CD4-positive, alpha-beta T cell treated with Interleukin-2 at 100 ng/mL for 4 hours (primary cell): ENCODE measurements around the gene AKAP5.

Experiments
- DNase-seq: peaks from one replicate; pipeline ENCODE4 v3.0.0-alpha.2; 2020; ENCODE audit warnings: low spot score

AKAP5 gene

DNA sequence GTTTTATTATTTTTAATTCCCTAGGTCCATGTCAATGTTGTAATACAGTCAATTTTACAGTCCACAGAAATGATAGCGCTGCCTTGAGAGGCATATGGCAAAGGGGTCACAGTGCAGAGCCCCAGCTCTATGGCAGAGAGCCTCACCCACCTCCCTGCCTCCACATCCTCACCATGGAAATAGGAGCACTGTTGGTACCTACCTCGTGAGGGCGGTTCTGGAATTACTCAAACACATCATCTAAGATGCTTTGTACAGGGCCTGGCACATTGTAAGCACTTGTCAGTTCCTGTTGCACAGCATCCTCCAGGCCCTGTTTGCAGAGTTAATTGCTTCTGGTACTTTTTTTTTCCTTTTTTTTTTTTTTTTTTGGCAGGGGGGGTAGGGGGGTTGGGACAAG is 4.1 kb upstream of the AKAP5 start:
- no peak for DNase-seq

DNA sequence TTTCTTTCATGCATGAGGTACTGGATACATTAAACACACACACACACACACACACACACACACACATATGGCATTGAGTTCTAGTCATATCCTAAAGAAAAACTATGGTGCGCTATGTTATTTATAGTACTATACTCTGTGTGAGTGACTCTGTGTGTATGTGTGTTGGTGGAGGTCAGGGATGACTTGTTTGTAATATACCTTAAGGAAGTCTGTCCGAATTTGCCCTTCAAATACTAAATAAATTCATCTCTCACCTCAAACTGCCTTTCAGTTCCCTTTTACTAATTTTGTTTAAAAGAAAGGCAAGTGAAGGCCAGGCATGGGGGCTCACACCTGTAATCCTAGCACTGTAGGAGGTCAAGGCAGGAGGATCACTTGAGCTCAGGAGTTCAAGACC is 2.1 kb upstream of the AKAP5 start:
- no peak for DNase-seq

DNA sequence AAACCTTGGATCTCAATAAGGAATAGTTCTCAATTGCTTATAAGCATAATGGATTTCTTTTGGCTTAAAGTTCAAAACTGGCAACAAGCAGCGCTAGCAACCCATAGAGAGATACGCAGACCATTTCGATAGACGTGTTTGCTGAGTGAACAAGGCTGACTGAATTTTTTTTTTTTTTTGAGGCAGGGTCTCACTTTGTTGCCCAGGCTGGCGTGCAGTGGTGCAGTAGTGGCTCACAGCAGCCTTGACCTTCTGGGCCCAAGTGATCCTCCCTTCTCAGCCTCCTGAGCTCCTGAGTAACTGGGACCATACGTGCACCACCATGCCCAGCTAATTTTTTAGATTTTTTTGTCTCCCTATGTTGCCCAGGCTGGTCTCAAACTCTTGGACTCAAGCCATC is 1.4 kb upstream of the AKAP5 start:
- DNase-seq, result no peak

DNA sequence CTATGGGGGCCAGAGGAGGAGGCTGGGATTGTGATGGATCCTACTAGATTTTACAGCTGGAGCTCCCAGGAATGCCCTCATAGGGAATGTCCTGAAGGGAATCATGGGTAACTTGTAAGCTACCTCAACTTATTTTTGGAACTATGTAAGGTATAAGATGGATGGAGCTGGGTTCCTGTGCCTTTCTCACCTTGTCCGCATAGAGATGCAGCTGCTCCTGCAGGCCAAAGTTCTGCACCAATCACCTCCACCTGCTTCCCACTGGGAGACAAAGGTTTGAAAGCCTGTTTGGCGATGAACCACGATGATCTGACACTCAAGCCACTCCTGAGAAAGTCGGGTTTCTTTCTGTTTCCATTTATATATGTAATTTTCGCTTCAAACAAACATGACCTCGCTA is 648 bp upstream of the AKAP5 start:
- no peak for DNase-seq

DNA sequence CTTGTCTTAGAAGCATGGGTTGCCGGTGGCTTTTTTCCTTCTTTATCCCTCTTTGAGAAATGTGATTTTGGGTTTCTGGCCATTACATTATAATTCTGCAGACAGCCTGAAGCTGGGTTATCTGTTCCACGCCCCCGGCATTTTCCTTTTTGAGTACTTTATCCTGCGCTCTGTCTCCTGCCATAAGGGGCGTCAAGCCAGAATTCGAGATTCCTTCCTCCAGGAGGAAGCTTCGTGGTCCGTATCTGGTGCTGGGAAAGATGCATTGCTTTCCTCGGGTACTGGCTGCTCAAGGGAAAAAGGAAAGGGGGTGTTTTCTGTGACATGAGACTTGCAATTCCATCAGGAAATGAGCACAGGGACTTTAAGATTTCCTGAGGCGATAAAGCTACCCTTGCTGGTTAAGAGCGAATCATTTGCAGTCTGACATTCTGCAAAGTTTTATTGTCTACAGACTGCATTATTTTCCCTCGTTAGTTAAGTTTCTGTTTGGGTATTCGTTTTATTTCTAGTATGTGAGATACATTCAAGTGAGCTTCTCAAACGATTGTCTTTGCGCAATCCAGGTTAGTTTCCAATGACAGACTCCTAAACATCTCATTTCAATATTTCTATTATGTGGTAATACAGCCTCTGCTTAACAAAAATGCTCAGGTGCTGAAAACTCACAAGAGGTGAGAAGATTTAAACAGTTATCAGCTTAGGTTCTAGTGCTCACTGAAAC is 694 bp downstream of the AKAP5 start:
- no peak for DNase-seq

DNA sequence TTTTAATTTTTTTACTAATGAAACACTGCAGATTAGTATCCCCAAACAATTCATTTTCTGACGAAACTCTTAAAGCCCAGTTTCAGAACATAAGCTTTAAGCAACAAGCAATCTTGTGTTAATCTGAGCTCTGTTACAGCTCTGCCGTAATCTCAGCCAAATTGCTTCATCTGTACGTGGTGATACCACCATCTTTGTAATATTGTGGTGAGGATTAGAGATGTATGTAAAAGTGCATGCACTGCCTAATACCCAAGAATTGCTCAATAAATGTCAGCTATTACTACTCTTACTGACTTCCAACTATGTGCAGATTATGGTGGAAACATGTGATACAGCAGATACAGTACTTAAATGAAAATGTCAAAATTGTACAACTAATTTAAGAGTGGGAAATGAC is 1.8 kb downstream of the AKAP5 start:
- DNase-seq, result no peak

DNA sequence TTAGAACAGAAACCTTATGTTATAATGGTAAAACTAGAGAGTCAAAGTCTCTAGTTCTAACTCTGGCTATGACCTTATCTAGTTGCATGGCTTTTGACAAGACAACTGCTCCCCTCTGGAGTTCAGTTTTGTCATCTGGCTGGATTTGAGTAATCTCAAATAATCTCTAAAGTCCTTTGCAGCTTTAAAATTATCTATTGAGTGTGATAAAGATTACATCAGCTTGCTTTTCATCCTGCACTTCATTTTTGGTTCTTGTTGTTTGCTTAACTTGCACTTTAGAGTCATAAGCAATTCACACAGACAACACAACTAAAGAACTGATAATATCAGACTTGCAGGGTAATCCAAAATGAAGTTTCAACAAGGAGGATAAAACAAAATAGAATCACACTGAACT is 2.3 kb downstream of the AKAP5 start:
- DNase-seq, result no peak

DNA sequence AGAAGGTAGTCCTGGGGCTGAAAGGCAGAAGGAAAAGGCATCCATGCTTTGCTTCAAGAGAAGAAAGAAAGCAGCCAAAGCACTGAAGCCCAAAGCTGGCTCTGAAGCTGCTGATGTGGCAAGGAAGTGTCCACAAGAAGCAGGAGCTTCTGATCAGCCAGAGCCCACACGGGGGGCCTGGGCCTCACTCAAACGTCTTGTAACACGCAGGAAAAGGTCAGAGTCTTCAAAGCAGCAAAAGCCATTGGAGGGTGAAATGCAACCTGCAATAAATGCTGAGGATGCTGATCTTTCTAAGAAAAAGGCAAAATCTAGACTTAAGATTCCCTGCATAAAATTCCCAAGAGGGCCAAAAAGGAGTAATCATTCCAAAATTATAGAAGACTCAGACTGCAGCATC is 3.2 kb downstream of the AKAP5 start:
- DNase-seq, result no peak

DNA sequence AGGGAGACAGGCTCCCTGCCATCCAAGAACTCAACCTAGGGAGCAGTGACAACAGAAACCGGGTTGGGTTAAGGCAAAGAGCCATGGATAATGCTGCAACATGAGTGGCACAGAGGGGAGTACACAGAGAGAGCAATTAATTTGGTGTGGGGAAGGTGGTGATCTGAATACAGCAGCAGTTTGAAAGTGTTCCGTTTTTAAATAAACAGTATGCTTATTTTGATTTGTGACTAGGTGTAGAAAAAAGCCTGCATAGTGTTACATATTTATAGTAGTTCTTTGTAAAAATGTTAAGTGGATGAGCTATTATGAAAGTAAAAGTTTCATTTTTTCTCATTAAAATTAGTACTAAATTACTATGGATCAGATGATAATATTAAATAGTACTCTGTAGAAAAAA is 8.7 kb downstream of the AKAP5 start:
- no peak for DNase-seq

DNA sequence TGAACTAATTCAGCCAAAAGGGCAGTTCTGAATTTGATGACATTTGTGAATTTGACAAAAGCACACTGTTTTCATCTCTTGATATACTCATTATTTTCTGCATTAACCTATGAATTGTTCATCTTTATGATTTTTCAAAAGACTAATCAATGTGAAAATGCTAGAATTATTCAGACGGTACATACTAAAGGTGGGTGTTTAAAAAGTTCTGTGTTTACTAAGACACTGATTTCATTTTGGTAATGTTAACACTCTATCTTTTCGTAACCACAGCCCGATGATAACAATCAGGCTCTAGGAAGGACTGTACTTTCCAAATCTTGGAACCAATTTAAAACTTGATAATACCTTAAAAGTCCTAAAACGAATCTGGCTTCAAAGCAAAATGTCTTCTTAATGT is 9.4 kb downstream of the AKAP5 start:
- DNase-seq, result no peak

DNA sequence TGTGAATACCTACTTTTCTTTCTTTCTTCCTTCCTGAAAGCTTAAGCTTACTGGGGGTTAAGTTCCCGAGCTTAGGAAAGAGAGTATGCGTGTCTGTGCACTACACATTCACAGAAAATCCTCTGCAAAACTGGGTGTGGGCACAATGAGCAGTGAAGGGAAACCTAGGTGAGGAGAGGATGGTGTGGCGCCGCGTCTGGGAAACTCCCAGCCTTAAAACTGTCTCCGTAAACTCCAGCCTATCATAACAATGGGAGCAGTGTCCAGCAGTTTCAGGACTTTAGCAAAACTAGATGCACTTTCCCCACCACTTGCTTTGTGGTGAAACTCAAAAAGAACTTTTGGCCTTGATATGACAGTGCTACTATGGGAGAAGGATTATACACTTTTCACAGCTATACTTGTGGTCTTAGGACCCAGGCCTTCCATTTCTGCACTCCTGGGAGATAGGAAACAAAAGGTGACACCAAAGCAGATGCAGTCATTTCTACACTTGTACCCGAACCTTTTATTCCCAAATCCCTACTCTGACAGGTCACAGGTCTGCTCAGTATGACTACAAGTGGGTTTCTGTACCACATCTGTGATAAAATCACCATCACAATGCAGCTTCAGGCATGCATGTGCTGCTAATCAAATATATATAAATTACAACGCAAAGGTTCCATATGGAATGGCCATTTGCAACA is 10.4 kb downstream of the AKAP5 start:
- no peak for DNase-seq

DNA sequence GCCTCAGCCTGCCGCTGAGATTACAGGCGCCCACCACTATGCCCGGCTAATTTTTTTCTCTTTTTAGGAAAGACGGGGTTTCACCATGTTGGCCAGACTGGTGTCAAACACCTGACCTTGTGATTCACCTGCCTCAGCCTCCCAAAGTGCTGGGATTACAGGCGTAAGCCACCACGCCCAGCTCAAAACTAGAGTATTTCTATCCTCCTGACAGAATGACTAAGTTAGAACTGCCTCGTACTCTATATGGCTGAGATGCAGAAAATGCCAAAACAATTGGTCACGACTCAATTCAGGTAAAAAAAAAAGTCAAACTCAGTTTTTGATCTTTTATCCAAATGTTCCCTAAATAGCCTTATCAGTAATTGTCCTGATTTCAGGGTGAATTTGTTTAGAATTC is 11.1 kb downstream of the AKAP5 start:
- DNase-seq, result no peak

DNA sequence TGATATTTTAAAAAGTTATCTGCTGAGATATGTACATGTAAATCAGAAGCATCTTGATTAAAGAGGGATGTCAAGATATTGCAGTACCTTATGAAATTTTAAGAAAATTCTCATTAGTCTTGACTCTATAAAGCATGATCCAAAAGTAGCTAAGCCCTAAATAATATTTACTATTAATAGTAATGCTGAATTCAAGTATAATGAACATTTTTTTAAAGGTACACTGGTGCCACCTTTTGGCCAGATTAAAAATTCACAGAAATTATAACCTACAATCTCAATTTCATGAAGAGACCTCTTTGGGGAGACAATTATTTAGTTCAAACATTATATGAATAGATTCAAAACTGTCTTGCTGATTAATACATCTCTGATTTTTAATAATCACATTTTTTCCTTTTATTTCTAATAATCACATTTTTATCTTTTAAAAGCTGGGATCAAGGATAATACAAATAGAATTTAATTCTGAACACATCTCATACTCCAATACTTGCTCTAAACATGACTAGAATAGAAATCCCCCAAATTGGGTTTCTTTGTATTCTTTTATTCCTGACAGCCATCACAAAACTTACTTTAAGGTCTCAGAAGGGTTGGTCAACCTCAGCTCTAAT is 13.4 kb downstream of the AKAP5 start:
- DNase-seq, result peak; percentile 62

DNA sequence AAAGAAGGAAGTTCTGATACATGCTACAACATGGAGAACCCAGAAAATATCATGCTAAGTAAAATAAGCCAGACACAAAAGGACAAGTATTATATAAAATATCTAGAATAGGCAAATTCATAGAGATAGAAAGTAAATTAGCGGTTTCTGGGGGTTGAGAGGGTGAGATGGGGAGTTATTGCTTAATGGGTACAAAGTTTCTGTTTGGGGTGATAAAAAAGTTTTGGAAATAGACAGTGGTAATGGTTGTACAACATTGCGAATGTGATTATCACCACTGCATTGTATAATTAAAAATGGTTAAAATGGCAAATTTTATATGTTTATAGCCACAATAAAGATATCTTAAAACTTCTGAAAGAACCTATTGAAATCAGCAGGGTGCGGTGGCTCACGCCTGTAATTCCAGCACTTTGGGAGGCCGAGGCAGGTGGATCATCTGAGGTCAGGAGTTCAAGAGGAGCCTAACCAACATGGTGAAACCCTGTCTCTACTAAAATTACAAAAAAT is 23.3 kb downstream of the AKAP5 start:
- no peak for DNase-seq

DNA sequence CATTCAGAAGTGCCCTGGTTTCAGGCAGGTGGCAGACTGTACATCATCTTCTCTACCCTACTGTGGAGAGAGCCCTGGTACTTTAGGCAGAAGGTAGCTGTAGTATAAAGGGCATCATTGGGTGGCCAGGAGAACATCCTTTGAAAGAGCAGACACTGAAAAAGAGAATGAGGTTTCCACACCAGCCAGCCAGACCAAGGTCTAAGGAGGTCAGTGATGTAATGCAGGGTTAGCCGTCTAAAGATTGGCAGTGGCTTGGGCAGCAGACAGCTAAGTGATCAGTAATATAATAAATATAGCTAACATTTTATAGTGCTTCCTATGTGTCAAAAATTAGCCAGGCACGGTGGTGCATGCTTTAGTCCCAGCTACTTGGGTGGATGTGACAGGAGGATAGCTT is 26.3 kb downstream of the AKAP5 start:
- no peak for DNase-seq

DNA sequence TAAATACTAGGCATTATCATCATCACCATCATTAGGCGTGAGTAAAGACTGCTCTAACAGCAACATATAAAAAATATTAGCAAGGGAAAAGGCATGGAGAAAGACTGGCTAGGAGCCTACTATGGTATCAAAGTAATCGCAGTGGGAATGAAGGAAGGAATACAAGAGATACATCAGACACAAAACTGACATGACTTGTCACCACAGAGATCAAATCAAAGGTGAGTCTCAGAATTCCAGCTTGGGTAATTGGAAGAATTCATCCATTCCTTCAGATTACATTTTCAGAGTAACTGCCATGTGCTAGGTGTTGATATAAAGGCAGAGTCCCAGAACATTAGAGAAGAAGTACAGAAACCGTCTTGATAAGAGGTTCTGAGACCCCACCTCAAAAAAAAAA is 28.2 kb downstream of the AKAP5 start:
- DNase-seq, result no peak

DNA sequence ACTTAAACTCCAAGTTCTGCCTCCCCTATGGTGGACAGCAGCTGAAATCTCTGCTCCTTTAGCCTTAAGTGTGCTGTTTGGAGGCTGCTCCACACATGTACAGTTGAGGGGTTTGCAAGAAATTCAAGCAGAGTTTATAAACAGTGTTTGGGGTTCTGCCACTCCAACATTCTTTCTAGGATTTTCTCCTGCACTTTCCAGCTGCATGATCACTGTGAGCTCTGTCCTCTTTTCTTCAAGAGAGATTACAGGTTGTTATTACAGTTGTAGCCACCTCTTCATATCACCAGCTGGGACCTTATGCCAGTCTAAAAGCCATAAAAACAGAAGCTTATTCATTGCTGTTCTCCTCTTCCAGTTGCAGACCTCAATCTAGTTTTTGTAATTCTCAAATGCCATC is 30.0 kb downstream of the AKAP5 start:
- DNase-seq, result no peak

DNA sequence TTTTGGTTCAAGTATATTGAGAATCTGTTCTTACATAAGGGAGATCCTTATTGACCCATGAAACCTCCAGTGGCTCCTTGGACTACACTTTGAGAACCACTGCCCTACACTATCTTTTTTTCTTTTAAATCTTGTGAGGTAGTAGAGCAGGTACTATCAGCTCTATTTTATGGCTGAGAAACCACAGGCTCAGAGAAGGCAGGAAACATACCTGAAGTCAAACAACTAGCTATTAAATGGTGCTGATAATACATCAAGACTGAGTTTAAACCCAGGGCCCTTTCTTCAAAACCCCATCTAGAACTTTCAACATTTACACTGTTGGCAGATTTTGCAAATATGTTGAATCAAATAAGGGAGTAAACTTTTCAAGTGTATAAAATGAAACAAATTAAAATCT is 31.5 kb downstream of the AKAP5 start:
- peak; percentile 12 for DNase-seq

DNA sequence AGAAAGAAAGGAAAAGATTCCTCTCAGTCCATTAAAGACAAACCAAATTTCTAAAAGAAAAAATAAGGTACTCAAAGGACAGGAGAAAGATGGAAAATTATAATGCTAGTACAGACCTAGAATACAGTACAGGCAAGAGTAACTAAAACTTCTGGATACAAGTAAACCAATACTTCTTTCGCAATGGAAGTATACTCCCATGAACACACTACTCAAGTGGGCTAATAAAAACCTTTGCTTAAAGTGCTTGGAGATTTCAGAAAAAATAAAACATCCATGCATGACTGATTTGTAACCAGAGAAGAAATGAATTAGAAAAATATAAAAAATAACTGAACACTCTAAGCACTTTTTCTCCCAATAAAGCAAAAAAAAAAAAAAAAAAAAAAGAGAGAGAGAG is 34.8 kb downstream of the AKAP5 start:
- no peak for DNase-seq

DNA sequence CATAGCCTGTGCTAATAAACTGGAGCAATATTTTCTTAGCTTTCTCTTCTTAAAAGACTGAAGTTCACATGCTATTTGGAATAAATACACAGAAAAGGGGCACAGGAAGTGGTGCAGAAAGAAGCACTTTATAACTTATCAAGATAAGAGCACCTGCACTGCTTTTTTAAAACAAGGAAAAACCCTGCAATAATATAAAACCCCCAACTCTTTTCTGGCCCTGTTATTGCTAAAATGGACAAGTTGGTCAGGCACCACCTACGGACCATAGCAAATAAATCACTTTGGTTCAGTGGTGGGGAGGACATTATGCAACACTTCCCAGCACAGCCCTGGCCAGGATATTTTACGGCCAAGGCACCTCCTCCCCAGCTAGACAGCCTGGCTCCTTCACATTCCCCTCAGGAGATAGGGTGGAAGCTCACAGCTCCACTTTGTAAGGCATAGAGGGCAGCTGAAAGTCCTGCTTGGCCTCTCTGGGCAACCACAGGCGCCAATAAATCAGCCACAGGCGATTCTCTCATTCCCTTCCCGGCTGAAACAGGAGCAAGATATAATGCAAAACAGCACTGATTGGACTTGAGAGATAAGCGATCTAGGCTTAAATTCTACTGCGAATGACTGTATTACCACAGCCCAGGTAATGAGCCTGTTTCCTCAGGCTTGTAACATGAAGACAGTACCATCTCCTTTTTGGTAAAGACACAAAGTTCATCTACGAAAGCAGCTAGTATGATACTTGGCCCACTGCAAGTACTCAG is 36.3 kb downstream of the AKAP5 start:
- peak; percentile 44 for DNase-seq

DNA sequence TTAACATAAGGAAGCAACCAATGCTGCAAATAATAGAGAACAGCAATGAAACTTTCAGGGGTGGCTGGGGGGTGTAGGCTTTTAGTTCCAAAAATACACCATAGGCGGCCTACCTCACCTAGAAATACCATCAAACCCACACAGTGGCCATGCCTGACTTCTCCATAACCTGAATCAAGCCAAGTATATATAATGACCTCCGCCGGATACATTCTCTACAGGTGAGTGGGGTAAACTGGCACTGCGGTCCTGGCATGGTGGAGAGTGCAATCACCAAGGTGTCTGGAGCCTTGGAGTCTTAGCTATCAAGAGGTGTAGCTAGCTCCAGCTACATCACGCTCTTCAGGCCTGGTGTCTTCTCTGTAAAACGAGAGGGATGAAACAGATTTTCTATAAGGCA is 37.2 kb downstream of the AKAP5 start:
- DNase-seq, result no peak

DNA sequence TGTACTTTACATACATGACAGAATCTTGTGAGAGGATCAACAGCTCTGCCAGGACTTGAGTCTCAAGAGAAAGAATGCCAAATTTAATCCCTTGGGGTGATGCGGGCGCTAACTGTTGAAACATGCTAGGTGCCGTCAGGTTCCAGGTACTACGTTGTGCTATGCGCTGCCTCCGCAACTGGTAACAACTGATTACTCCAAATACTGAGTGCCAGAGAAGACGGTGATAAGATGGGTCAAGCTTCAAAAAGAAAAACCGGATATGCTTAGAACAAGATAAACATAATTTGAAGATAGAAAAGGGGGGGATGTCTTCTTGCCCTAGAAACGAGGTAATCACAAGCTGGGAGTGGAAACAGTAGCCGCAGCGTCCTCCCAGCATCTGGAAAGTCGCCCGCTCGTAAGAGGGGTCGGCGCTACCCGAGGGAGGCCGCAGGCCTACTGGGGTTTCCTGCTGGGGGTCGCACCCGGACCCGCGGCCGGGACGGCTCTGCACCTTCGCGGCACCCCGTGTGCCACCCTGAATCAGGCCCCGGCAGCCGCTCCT is 37.7 kb downstream of the AKAP5 start:
- peak; percentile 41 for DNase-seq
